ENCODE data around the gene NKAIN2.
"Not testable (repeated sequence)": the region's sequence is repeated elsewhere in the genome, so short reads cannot be mapped to it uniquely, and the experiment has no call there.

Gene NKAIN2

GRCh38 chr6:124539096-124539495 lies 735.4 kb downstream of the NKAIN2 start:
- peaks cover 19% of the 10 kb centered on the region for H3K4me1 ChIP-seq (ENCODE audit: insufficient read depth, low read length)
- no peak overlapping the region for H3K4me3 ChIP-seq (ENCODE audit: low read length)
- no peaks in the 10 kb centered on the region for H3K36me3 ChIP-seq (ENCODE audit: insufficient read depth, low read length)
- H3K27me3 ChIP-seq (ENCODE audit: insufficient read depth, low read length): no peaks in the 10 kb centered on the region
- H2AFZ ChIP-seq (ENCODE audit: low read depth, low read length): no peak overlapping the region
- no peaks in the 10 kb centered on the region for H3K9me3 ChIP-seq (ENCODE audit: low read length)

DNA sequence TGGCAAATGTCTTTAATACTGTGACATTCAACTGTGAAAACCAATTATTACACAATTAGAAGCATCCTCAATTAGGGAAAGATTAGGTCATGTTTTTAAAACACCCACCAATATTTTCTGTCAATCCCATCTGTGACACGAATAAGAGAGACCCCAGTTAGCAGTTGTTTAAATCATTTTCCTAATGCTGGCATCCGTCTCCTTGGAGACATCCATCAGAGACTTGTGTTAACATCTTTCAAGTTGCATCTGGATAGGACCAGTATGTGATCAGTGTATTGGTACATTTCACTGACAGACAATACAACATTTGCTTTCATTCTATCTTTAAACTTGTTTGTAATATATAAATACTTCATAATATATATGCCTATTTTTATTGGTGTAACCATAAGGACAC lies 737.9 kb downstream of the NKAIN2 start:
- Histone ChIP-seq H2AFZ (ENCODE audit: low read depth, low read length) (no peak overlapping the region), H3K36me3 (ENCODE audit: insufficient read depth, low read length) (no peaks in the 10 kb centered on the region)

GRCh38 chr6:124546601-124547000 lies 742.9 kb downstream of the NKAIN2 start:
- Histone ChIP-seq H3K9me3 (ENCODE audit: low read length) (no peaks in the 10 kb centered on the region), H3K36me3 (ENCODE audit: insufficient read depth, low read length) (no peaks in the 10 kb centered on the region), H3K4me3 (ENCODE audit: low read length) (no peak overlapping the region), H3K27me3 (ENCODE audit: insufficient read depth, low read length) (no peaks in the 10 kb centered on the region), H3K4me1 (ENCODE audit: insufficient read depth, low read length) (peaks cover under 1% of the 10 kb centered on the region), H2AFZ (ENCODE audit: low read depth, low read length) (no peak overlapping the region)

More for the DNA sequence above, 737.9 kb downstream of the NKAIN2 start:
- Histone ChIP-seq H3K4me1 (ENCODE audit: insufficient read depth, low read length) (peaks cover 14% of the 10 kb centered on the region), H3K4me3 (ENCODE audit: low read length) (no peak overlapping the region), H3K27me3 (ENCODE audit: insufficient read depth, low read length) (no peaks in the 10 kb centered on the region), H3K9me3 (ENCODE audit: low read length) (no peaks in the 10 kb centered on the region)

GRCh38 chr6:124551711-124552233 lies 748.1 kb downstream of the NKAIN2 start:
- H3K27me3 ChIP-seq (ENCODE audit: insufficient read depth, low read length): no peaks in the 10 kb centered on the region
- no peaks in the 10 kb centered on the region for H3K4me1 ChIP-seq (ENCODE audit: insufficient read depth, low read length)
- H3K36me3 ChIP-seq (ENCODE audit: insufficient read depth, low read length): no peaks in the 10 kb centered on the region
- no peak overlapping the region for H2AFZ ChIP-seq (ENCODE audit: low read depth, low read length)
- H3K9me3 ChIP-seq (ENCODE audit: low read length): no peaks in the 10 kb centered on the region
- H3K4me3 ChIP-seq (ENCODE audit: low read length): no peak overlapping the region

DNA sequence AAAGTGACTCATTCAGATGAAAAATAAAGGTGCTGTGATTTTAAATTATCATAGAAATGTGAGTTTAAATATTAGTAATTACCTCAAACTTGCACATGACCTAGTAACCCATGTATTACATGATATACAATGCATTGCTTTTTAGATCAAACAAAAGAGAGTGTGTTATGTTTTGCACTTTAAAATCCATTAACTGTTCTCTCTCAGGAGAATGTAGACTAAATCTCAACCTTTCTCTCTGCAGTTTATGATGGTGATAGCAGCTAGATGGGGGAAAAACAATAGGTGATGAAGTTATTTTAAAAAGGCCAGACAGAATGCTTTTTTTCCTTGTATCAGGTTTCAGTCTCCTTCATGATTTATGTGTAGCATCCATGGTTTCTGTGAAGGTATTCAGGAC lies 754.2 kb downstream of the NKAIN2 start:
- Histone ChIP-seq H3K36me3 (ENCODE audit: insufficient read depth, low read length) (no peaks in the 10 kb centered on the region), H2AFZ (ENCODE audit: low read depth, low read length) (no peak overlapping the region), H3K4me3 (ENCODE audit: low read length) (no peak overlapping the region), H3K9me3 (ENCODE audit: low read length) (peaks cover 2% of the 10 kb centered on the region), H3K27me3 (ENCODE audit: insufficient read depth, low read length) (no peaks in the 10 kb centered on the region), H3K4me1 (ENCODE audit: insufficient read depth, low read length) (no peaks in the 10 kb centered on the region)

- H3K27me3 ChIP-seq (ENCODE audit: insufficient read depth, low read length); H2AFZ ChIP-seq (ENCODE audit: low read depth, low read length); H3K9me3 ChIP-seq (ENCODE audit: low read length); H3K36me3 ChIP-seq (ENCODE audit: insufficient read depth, low read length); H3K4me1 ChIP-seq (ENCODE audit: insufficient read depth, low read length); H3K4me3 ChIP-seq (ENCODE audit: low read length): not testable (repeated sequence)
These were observed 756.4 kb downstream of the NKAIN2 start for GRCh38 chr6:124560078-124560477.

- Histone ChIP-seq H3K9me3 (ENCODE audit: low read length) (peaks cover 2% of the 10 kb centered on the region), H3K27me3 (ENCODE audit: insufficient read depth, low read length) (no peaks in the 10 kb centered on the region), H3K4me3 (ENCODE audit: low read length) (no peak overlapping the region), H3K36me3 (ENCODE audit: insufficient read depth, low read length) (no peaks in the 10 kb centered on the region), H3K4me1 (ENCODE audit: insufficient read depth, low read length) (no peaks in the 10 kb centered on the region), H2AFZ (ENCODE audit: low read depth, low read length) (no peak overlapping the region)
These were observed 757.4 kb downstream of the NKAIN2 start for GRCh38 chr6:124560873-124561567.

- no peaks in the 10 kb centered on the region for H3K4me1 ChIP-seq (ENCODE audit: insufficient read depth, low read length)
- H3K27me3 ChIP-seq (ENCODE audit: insufficient read depth, low read length): no peaks in the 10 kb centered on the region
- no peak overlapping the region for H2AFZ ChIP-seq (ENCODE audit: low read depth, low read length)
- H3K4me3 ChIP-seq (ENCODE audit: low read length): no peak overlapping the region
- no peaks in the 10 kb centered on the region for H3K36me3 ChIP-seq (ENCODE audit: insufficient read depth, low read length)
- peaks cover 2% of the 10 kb centered on the region for H3K9me3 ChIP-seq (ENCODE audit: low read length)
These were observed 758.0 kb downstream of the NKAIN2 start for GRCh38 chr6:124561635-124562130.

GRCh38 chr6:124564125-124564524 lies 760.5 kb downstream of the NKAIN2 start:
- H3K4me1 ChIP-seq (ENCODE audit: insufficient read depth, low read length); H3K4me3 ChIP-seq (ENCODE audit: low read length); H2AFZ ChIP-seq (ENCODE audit: low read depth, low read length); H3K27me3 ChIP-seq (ENCODE audit: insufficient read depth, low read length); H3K36me3 ChIP-seq (ENCODE audit: insufficient read depth, low read length); H3K9me3 ChIP-seq (ENCODE audit: low read length): not testable (repeated sequence)

GRCh38 chr6:124567401-124567800 lies 763.7 kb downstream of the NKAIN2 start:
- Histone ChIP-seq H3K9me3 (ENCODE audit: low read length) (peaks cover 8% of the 10 kb centered on the region), H3K36me3 (ENCODE audit: insufficient read depth, low read length) (no peaks in the 10 kb centered on the region), H3K4me1 (ENCODE audit: insufficient read depth, low read length) (no peaks in the 10 kb centered on the region), H3K4me3 (ENCODE audit: low read length) (no peak overlapping the region), H2AFZ (ENCODE audit: low read depth, low read length) (no peak overlapping the region), H3K27me3 (ENCODE audit: insufficient read depth, low read length) (no peaks in the 10 kb centered on the region)

GRCh38 chr6:124573953-124574352 lies 770.3 kb downstream of the NKAIN2 start:
- Histone ChIP-seq H2AFZ (ENCODE audit: low read depth, low read length) (no peak overlapping the region), H3K36me3 (ENCODE audit: insufficient read depth, low read length) (no peaks in the 10 kb centered on the region), H3K27me3 (ENCODE audit: insufficient read depth, low read length) (no peaks in the 10 kb centered on the region), H3K9me3 (ENCODE audit: low read length) (peaks cover 8% of the 10 kb centered on the region), H3K4me3 (ENCODE audit: low read length) (no peak overlapping the region), H3K4me1 (ENCODE audit: insufficient read depth, low read length) (no peaks in the 10 kb centered on the region)

DNA sequence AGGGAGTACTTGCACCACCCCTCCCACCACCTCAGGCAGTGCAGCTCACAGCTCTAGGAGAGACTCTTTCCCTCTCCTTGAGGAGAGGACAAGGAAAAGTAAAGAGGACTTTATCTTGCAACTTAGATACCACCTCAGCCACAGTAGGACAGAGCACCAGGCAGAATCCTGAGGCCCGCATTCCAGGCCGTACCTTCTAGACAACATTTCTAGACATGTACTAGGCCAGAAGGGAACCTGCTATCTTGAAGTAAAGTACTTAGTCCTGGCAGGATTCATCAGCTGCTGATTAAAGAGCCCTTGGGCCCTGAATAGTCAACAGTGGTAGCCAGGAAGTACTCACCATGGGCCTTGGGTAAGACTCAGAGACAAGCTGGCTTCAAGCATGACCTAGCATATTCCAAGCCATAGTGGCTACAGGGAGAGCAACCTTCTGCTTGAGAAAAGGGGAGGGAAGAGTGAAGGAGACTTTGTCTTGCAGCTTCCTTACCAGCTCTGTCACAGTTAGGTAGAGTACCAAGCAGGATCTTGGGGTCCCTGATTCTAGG lies 774.1 kb downstream of the NKAIN2 start:
- no peaks in the 10 kb centered on the region for H3K36me3 ChIP-seq (ENCODE audit: insufficient read depth, low read length)
- no peak overlapping the region for H3K4me3 ChIP-seq (ENCODE audit: low read length)
- no peaks in the 10 kb centered on the region for H3K27me3 ChIP-seq (ENCODE audit: insufficient read depth, low read length)
- no peaks in the 10 kb centered on the region for H3K4me1 ChIP-seq (ENCODE audit: insufficient read depth, low read length)
- no peaks in the 10 kb centered on the region for H3K9me3 ChIP-seq (ENCODE audit: low read length)
- no peak overlapping the region for H2AFZ ChIP-seq (ENCODE audit: low read depth, low read length)

GRCh38 chr6:124590001-124590400 lies 786.3 kb downstream of the NKAIN2 start:
- Histone ChIP-seq H3K27me3 (ENCODE audit: insufficient read depth, low read length) (no peaks in the 10 kb centered on the region), H3K4me1 (ENCODE audit: insufficient read depth, low read length) (no peaks in the 10 kb centered on the region), H3K36me3 (ENCODE audit: insufficient read depth, low read length) (no peaks in the 10 kb centered on the region), H3K9me3 (ENCODE audit: low read length) (no peaks in the 10 kb centered on the region), H2AFZ (ENCODE audit: low read depth, low read length) (no peak overlapping the region), H3K4me3 (ENCODE audit: low read length) (no peak overlapping the region)
